Brain microvascular endothelial cell (primary cell): ENCODE measurements around the gene PIK3C2B.
A peak's percentile ranks its signal among the peaks of the same experiment; 100 is the strongest.
"Not testable (repeated sequence)": the region's sequence is repeated elsewhere in the genome, so short reads cannot be mapped to it uniquely, and the experiment has no call there.

ENCODE experiments used
- DNase-seq: peaks from one replicate; pipeline ENCODE4 v3.0.0-alpha.2; 2020
- H3K27ac ChIP-seq: fragments of 250-450 bp; sonication (Bioruptor Pico); 2 replicates; pipeline ENCODE4 v1.5.1; 2020; ENCODE audit warnings: mild to moderate bottlenecking, moderate library complexity
- H3K27me3 ChIP-seq: fragments of 250-450 bp; sonication (Bioruptor Pico); replicated peaks from 2 replicates; pipeline ENCODE4 v1.5.1; 2020; ENCODE audit warnings: mild to moderate bottlenecking
- H3K36me3 ChIP-seq: fragments of 250-450 bp; sonication (Bioruptor Pico); replicated peaks from 2 replicates; pipeline ENCODE4 v1.5.1; 2020; ENCODE audit warnings: mild to moderate bottlenecking
- H3K4me3 ChIP-seq: 2 replicates; pipeline ENCODE4 v1.5.1; 2011; ENCODE audit warnings: low read depth, mild to moderate bottlenecking, control low read depth, low read length, moderate library complexity
- CTCF ChIP-seq: IDR thresholded peaks from 2 replicates; pipeline ENCODE4 v1.5.1; 2011; ENCODE audit warnings: low read depth, mild to moderate bottlenecking, moderate library complexity, low read length, control low read depth, inconsistent platforms; ENCODE audit errors: missing control alignments
- in situ Hi-C: cut with HindIII; loops from 2 replicates; pipeline ENCODE4 v1.10.0; 2017; ENCODE audit warnings: low sequenced_read_pairs, low pct_ligation_motif_present

The PIK3C2B gene

GRCh38 chr1:204520834-204521709 is 26.5 kb upstream of the PIK3C2B start:
- no peak for TF ChIP-seq CTCF
- Histone ChIP-seq H3K27me3 (no peaks in the 10 kb centered on the region), H3K27ac (no peak overlapping the region), H3K4me3 (no peak overlapping the region), H3K36me3 (peaks cover 8% of the 10 kb centered on the region)
- DNase-seq: peak; percentile 52
- in situ Hi-C loops: no loop called here

DNA sequence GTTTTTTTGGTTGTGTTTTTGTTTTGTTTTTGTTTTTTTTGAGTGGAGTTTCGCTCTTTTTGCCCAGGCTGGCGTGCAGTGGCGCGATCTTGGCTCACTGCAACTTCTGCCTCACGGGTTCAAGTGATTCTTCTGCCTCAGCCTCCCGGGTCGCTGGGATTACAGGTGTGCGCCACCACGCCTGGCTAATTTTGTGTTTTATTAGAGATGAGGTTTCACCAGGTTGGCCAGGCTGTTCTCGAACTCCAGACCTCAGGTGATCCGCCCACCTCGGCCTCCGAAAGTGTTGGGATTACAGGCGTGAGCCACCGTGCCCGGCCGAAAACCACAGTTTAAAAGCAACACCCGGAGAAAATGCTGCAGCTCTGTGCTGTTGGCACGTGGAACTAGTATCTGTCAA is 22.8 kb upstream of the PIK3C2B start:
- H3K4me3 ChIP-seq, H3K36me3 ChIP-seq, H3K27me3 ChIP-seq, DNase-seq, H3K27ac ChIP-seq, in situ Hi-C loops: not testable (repeated sequence)

GRCh38 chr1:204516180-204516879 is 21.7 kb upstream of the PIK3C2B start, which contains the start of gene MDM4:
TSS of gene MDM4 (plus strand) at chr1:204516406. CDS start at chr1:204525519, 9,113 bp downstream.
- Histone ChIP-seq H3K36me3 (no peaks in the 10 kb centered on the region), H3K27ac (peak within 1 kb of the TSS; percentile 84), H3K4me3 (peak within 1 kb of the TSS; percentile 65), H3K27me3 (no peaks in the 10 kb centered on the region)
- in situ Hi-C loops: no loop called here
- peak; percentile 96 for DNase-seq
- TF ChIP-seq CTCF: no peak

GRCh38 chr1:204514828-204515227 is 20.2 kb upstream of the PIK3C2B start:
- no peak overlapping the region for H3K27ac ChIP-seq
- in situ Hi-C loops: no loop called here
- H3K36me3 ChIP-seq: no peaks in the 10 kb centered on the region
- H3K27me3 ChIP-seq: no peaks in the 10 kb centered on the region
- DNase-seq: no peak
- TF ChIP-seq CTCF: no peak
- H3K4me3 ChIP-seq: no peak overlapping the region

DNA sequence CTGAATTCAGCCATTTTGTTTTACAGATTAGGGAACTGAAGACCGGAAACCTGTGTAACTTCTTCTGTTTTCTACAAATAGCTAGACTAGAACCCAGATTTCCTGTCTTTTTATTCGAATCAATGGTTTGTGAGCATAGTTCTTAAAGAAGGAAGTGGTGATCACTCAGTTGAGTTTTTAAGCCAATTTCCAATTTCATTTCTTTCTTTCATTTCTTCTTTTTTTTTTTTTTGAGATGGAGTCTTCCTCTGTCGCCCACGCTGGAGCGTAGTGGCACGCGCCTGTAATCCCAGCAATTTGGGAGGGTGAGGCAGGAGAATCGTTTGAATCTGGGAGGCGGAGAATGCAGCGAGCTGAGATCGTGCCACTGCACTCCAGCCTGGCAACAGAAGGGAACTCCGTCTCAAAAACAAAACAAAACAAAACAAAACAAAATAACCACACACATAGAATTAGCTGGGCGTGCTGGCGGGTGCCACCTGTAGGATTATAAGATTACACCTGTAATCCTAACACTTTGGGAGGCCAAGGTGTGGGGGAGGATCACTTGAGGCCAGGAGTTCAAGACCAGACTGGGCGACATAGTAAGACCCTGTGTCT is 18.6 kb upstream of the PIK3C2B start:
- TF ChIP-seq CTCF: no peak
- no peak overlapping the region for H3K27ac ChIP-seq
- H3K27me3 ChIP-seq: no peaks in the 10 kb centered on the region
- no peaks in the 10 kb centered on the region for H3K36me3 ChIP-seq
- no peak for DNase-seq
- no peak overlapping the region for H3K4me3 ChIP-seq
- in situ Hi-C loops: no loop called here

DNA sequence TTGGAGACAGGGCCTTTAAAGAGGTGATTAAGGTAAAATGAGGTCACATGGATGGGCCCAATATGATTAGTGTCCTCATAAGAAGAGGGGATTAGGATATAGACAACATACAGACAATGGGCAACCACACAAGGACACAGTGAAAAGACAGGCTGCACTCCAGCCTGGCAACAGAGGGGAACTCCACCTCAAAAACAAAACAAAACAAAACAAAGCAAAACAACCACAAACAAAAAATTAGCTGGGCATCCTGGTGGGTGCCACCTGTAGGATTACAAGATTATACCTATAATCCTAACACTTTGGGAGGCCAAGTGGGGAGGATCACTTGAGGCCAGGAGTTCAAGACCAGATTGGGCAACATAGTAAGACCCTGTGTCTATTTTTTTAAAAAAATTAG is 16.8 kb upstream of the PIK3C2B start:
- Histone ChIP-seq H3K36me3 (no peaks in the 10 kb centered on the region), H3K4me3 (no peak overlapping the region), H3K27ac (no peak overlapping the region), H3K27me3 (no peaks in the 10 kb centered on the region)
- in situ Hi-C loops: no loop called here
- DNase-seq: no peak
- TF ChIP-seq CTCF: no peak
